Measurements from ENCODE around the gene SERGEF. TPM values are rescaled to one million over a fixed set of nuclear protein-coding genes. Genes with fewer than 3 reads are reported as not detected.

SERGEF gene
- total and polyA plus RNA-seq, 7 donors: 11.1 to 33.1 (median 26.0) TPM

DNA sequence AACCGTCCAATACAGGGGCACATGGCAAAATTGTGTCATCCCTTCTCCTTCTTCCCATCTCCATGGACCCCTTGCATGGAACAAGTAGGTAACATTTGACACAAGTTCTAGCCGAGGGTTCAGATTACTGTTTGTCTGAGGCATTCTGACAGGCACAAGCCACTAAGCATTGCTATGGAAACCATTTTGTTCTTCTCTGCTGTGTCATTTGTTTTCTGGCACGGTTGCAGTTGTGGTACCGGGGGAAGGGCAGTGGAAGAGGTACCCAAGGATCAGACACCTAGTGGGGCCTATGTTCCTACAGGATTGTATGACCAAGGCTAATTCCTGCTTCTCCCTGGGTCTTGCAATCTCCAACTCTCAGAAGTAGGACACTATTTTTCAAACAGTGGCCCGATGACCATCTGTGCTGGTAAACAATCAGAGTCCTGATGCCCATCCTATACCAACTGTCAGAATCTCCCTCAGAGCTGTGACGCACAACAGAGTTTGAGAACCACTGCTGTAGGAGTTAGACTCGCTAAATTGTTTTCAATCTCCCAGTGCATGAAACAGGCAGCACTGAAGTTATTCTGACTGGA is 209.0 kb downstream of the SERGEF start:
- Histone ChIP-seq H3K36me3 (ENCODE audit: insufficient read depth in 1 of 2, low read depth in 1 of 2) (no peaks in the 10 kb centered on the region), H3K27ac (no peak overlapping the region), H3K4me1 (peaks cover 20% of the 10 kb centered on the region), H3K9me3 (no peaks in the 10 kb centered on the region), H3K27me3 (ENCODE audit: insufficient read depth in 3 of 3, low read length in 2 of 3) (no peaks in the 10 kb centered on the region), H3K4me3 (no peak overlapping the region)
- 84 to 85% (median 85%) methylated on average over 7 of the region's 7 CpGs for WGBS, 3 donors
- TF ChIP-seq, protein P1, sequence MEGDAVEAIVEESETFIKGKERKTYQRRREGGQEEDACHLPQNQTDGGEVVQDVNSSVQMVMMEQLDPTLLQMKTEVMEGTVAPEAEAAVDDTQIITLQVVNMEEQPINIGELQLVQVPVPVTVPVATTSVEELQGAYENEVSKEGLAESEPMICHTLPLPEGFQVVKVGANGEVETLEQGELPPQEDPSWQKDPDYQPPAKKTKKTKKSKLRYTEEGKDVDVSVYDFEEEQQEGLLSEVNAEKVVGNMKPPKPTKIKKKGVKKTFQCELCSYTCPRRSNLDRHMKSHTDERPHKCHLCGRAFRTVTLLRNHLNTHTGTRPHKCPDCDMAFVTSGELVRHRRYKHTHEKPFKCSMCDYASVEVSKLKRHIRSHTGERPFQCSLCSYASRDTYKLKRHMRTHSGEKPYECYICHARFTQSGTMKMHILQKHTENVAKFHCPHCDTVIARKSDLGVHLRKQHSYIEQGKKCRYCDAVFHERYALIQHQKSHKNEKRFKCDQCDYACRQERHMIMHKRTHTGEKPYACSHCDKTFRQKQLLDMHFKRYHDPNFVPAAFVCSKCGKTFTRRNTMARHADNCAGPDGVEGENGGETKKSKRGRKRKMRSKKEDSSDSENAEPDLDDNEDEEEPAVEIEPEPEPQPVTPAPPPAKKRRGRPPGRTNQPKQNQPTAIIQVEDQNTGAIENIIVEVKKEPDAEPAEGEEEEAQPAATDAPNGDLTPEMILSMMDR (IDR thresholded peaks at IDR 0.05): no peak
- DNase-seq (no peak), ATAC-seq (no peak)
- intact Hi-C loops (cut with DNase I): no loop called here

DNA sequence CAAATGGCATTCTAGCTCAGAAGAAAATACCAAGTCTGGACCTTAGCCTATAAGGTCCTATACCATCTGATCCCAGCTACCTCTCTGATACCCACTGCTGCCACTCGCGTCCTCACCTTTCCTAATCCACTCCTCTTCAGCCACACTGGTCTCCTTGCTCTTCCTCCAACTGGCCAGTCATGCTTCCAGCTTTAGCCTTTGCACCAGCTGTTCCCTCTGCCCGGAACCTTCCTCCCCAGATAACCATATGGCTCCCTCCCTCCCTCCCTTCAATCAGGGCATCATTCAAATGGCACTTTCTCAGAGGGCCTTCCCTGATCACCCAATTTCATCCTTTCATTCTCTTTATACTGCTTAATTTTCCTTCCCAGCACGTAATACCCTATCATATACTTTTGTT is 210.4 kb downstream of the SERGEF start:
- ATAC-seq: no peak
- H3K4me1 ChIP-seq: peaks cover 28% of the 10 kb centered on the region
- H3K4me3 ChIP-seq: no peak overlapping the region
- no peaks in the 10 kb centered on the region for H3K27me3 ChIP-seq (ENCODE audit: insufficient read depth in 3 of 3, low read length in 2 of 3)
- TF ChIP-seq, protein P1 (IDR thresholded peaks at IDR 0.05): no peak
- 77 to 82% (median 80%) methylated on average over 4 of the region's 4 CpGs for WGBS, 3 donors
- no peak for DNase-seq
- intact Hi-C loops (cut with DNase I): no loop called here
- H3K36me3 ChIP-seq (ENCODE audit: insufficient read depth in 1 of 2, low read depth in 1 of 2): no peaks in the 10 kb centered on the region
- H3K27ac ChIP-seq: no peak overlapping the region
- no peaks in the 10 kb centered on the region for H3K9me3 ChIP-seq

DNA sequence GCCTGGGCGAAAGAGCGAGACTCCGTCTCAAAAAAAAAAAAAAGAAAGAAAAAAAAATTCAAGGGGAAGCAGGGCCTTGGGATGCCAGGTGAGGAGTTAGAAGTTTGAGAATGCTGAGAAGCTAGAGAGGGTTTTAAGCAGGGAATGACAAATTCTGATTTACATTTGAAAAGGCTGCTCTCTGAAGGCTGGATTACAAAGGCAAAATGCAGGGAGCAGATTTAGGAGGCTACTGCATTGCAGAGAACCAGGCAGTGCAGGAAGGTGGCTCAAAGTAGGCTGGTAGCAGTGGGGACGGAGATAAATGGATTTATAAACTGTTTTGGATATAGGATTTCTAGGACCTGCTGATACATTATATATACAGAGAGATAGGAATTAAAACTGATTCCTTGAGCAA is 211.7 kb downstream of the SERGEF start:
- WGBS, 3 donors: 92 to 99% (median 97%) methylated on average over 2 to 4 of the region's 4 CpGs
- intact Hi-C loops (cut with DNase I): no loop called here
- no peak for DNase-seq
- Histone ChIP-seq H3K4me1 (peaks cover 39% of the 10 kb centered on the region), H3K27me3 (ENCODE audit: insufficient read depth in 3 of 3, low read length in 2 of 3) (no peaks in the 10 kb centered on the region), H3K27ac (no peak overlapping the region), H3K4me3 (no peak overlapping the region), H3K36me3 (ENCODE audit: insufficient read depth in 1 of 2, low read depth in 1 of 2) (no peaks in the 10 kb centered on the region), H3K9me3 (no peaks in the 10 kb centered on the region)
- TF ChIP-seq, protein P1 (IDR thresholded peaks at IDR 0.05): no peak
- no peak for ATAC-seq

GRCh38 chr11:17799147-17799546 is 213.7 kb downstream of the SERGEF start:
- no peaks in the 10 kb centered on the region for H3K27me3 ChIP-seq (ENCODE audit: insufficient read depth in 3 of 3, low read length in 2 of 3)
- peaks cover 48% of the 10 kb centered on the region for H3K4me1 ChIP-seq
- H3K27ac ChIP-seq: peak overlapping the region; percentile 91
- ATAC-seq: no peak
- 95 to 96% (median 96%) methylated on average over 5 of the region's 5 CpGs for WGBS, 3 donors
- peak in 1 of 2 donors; percentile 47 for DNase-seq
- H3K4me3 ChIP-seq: no peak overlapping the region
- TF ChIP-seq, protein P1 (IDR thresholded peaks at IDR 0.05): no peak
- no peaks in the 10 kb centered on the region for H3K36me3 ChIP-seq (ENCODE audit: insufficient read depth in 1 of 2, low read depth in 1 of 2)
- intact Hi-C loops (cut with DNase I): loop anchor here (5.0 kb wide), 2 partner anchors 38 to 47 kb away; no protein-coding TSS in a partner anchor
- H3K9me3 ChIP-seq: no peaks in the 10 kb centered on the region

DNA sequence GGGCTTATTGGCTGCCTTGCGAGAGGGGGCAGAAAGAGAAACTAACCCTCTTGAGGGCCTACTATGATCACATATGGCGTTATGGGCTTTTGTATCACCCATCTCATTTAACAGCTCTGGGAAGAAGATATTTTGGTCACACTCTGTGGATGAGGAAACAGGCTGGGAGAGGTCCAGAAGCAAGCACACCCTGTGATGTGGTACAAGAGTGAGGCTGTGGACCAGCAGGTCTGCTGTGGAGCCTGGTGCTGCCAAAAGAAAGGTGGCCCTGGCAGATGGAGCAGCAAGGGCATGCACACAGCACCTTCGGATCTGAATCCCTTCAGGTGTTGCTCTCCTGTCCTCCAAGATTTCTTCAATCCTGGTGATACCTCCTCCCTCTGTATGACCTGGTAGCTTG is 214.1 kb downstream of the SERGEF start:
- TF ChIP-seq, protein P1 (IDR thresholded peaks at IDR 0.05): no peak
- DNase-seq (peak in 1 of 2 donors; percentile 77), ATAC-seq (peak; percentile 89 to 93 (median 90))
- H3K4me1 ChIP-seq: peaks cover 48% of the 10 kb centered on the region
- intact Hi-C loops (cut with DNase I): loop anchor here (5.0 kb wide), 2 partner anchors 39 to 46 kb away; no protein-coding TSS in a partner anchor
- H3K36me3 ChIP-seq (ENCODE audit: insufficient read depth in 1 of 2, low read depth in 1 of 2): no peaks in the 10 kb centered on the region
- H3K27ac ChIP-seq: peak overlapping the region; percentile 91
- WGBS, 3 donors: 35 to 51% (median 35%) methylated on average over 3 of the region's 3 CpGs
- H3K4me3 ChIP-seq: no peak overlapping the region
- no peaks in the 10 kb centered on the region for H3K9me3 ChIP-seq
- no peaks in the 10 kb centered on the region for H3K27me3 ChIP-seq (ENCODE audit: insufficient read depth in 3 of 3, low read length in 2 of 3)
